Brain microvascular endothelial cell (primary cell): ENCODE results near the gene IP6K2.

ENCODE experiments used
- DNase-seq: peaks from one replicate; pipeline ENCODE4 v3.0.0-alpha.2; 2020
- H3K27ac ChIP-seq: fragments of 250-450 bp; sonication (Bioruptor Pico); 2 replicates; pipeline ENCODE4 v1.5.1; 2020; ENCODE audit warnings: mild to moderate bottlenecking, moderate library complexity
- H3K27me3 ChIP-seq: fragments of 250-450 bp; sonication (Bioruptor Pico); replicated peaks from 2 replicates; pipeline ENCODE4 v1.5.1; 2020; ENCODE audit warnings: mild to moderate bottlenecking
- H3K36me3 ChIP-seq: fragments of 250-450 bp; sonication (Bioruptor Pico); replicated peaks from 2 replicates; pipeline ENCODE4 v1.5.1; 2020; ENCODE audit warnings: mild to moderate bottlenecking
- H3K4me3 ChIP-seq: 2 replicates; pipeline ENCODE4 v1.5.1; 2011; ENCODE audit warnings: low read depth, mild to moderate bottlenecking, control low read depth, low read length, moderate library complexity
- CTCF ChIP-seq: IDR thresholded peaks from 2 replicates; pipeline ENCODE4 v1.5.1; 2011; ENCODE audit warnings: low read depth, mild to moderate bottlenecking, moderate library complexity, low read length, control low read depth, inconsistent platforms; ENCODE audit errors: missing control alignments
- in situ Hi-C: cut with HindIII; loops from 2 replicates; pipeline ENCODE4 v1.10.0; 2017; ENCODE audit warnings: low sequenced_read_pairs, low pct_ligation_motif_present

Gene IP6K2

GRCh38 chr3:48684480-48685143, 32.4 kb downstream of the IP6K2 start:
- peaks cover 38% of the 10 kb centered on the region for H3K36me3 ChIP-seq
- in situ Hi-C loops, result no loop called here
- TF ChIP-seq CTCF, result no peak
- H3K27me3 ChIP-seq, result no peaks in the 10 kb centered on the region
- peak overlapping the region; percentile 87 for H3K4me3 ChIP-seq
- H3K27ac ChIP-seq, result no peak overlapping the region
- DNase-seq, result no peak

DNA sequence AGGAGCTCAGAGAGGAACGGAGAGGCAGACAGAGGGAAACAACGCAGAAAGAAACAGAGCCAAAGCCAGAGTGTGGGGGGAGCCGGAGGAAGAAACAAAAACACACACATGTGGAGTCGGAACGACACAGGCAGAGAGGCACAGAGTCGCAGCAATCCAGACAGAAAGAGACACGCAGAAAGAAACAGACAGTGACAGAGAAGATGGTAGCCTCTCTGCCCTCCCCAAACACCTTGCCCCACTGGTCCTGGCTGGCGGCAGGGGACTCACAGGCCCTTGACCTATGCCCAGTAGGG, 33.0 kb downstream of the IP6K2 start:
- DNase-seq, result no peak
- in situ Hi-C loops, result no loop called here
- no peaks in the 10 kb centered on the region for H3K27me3 ChIP-seq
- TF ChIP-seq CTCF, result no peak
- H3K4me3 ChIP-seq, result peak overlapping the region; percentile 17
- peaks cover 38% of the 10 kb centered on the region for H3K36me3 ChIP-seq
- no peak overlapping the region for H3K27ac ChIP-seq

GRCh38 chr3:48682786-48683185, 34.2 kb downstream of the IP6K2 start:
- no peaks in the 10 kb centered on the region for H3K27me3 ChIP-seq
- in situ Hi-C loops, result no loop called here
- no peak for TF ChIP-seq CTCF
- DNase-seq, result no peak
- peaks cover 33% of the 10 kb centered on the region for H3K36me3 ChIP-seq
- H3K4me3 ChIP-seq, result no peak overlapping the region
- H3K27ac ChIP-seq, result no peak overlapping the region

DNA sequence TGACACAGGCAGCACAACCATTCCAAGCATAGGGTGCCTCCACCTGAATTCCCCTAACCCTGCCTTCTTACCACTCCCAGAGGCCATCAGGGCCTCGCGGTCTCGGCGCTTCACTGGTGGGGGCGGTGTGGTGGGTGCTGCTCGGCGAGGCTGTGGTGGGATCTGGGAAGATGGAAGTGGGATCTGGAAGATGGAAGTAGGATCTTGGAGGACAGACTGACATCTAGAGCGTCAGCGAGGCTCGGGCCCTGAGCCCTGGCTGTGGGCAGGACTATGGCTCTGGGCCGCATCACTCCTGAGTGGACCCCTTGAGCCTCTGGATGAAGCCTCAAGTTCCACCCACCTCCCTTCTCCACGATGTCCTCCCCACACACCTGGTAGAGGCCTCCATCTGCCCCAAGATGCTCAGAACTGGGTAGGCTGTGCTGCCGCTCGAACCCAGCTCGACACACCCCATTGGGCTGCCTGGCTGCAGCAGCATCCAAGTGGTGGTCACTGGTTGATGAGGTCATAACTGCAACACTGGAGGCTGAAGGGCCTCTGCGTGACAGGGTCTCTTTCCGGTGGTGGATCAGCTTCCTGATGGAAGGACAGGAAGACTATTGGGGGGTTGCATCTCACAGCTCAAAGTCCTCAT, 34.9 kb downstream of the IP6K2 start:
- TF ChIP-seq CTCF, result no peak
- in situ Hi-C loops, result no loop called here
- Histone ChIP-seq H3K4me3 (no peak overlapping the region), H3K27me3 (no peaks in the 10 kb centered on the region), H3K27ac (no peak overlapping the region), H3K36me3 (peaks cover 26% of the 10 kb centered on the region)
- no peak for DNase-seq

- no peak for TF ChIP-seq CTCF
- peaks cover 26% of the 10 kb centered on the region for H3K36me3 ChIP-seq
- in situ Hi-C loops, result no loop called here
Measured at GRCh38 chr3:48681541-48681880, 35.5 kb downstream of the IP6K2 start.

More at GRCh38 chr3:48681541-48681880, 35.5 kb downstream of the IP6K2 start:
- H3K4me3 ChIP-seq, result no peak overlapping the region
- no peak for DNase-seq
- H3K27ac ChIP-seq, result no peak overlapping the region
- no peaks in the 10 kb centered on the region for H3K27me3 ChIP-seq
